ENCODE measurements around the gene ZCCHC9. TPM values are rescaled to one million over a fixed set of nuclear protein-coding genes. Genes with fewer than 3 reads are reported as not detected.

ZCCHC9 gene
- 19.6 and 21.0 TPM in 2 replicates for total RNA-seq

GRCh38 chr5:81301271-81302015 lies at the start of gene ZCCHC9:
TSS of gene ZCCHC9 (plus strand) at chr5:81301587. CDS start at chr5:81304758, 3,171 bp downstream.

Other genes starting within 250 kb of the ZCCHC9 start
- gene CKMT2, start 68.3 kb upstream of the ZCCHC9 start, total RNA-seq = not detected in 2 replicates
- gene ACOT12, start 92.5 kb downstream of the ZCCHC9 start, total RNA-seq = not detected in 2 replicates